GM12878 (cell line): Measurements from ENCODE around the gene CHRNE. TPM values are rescaled to one million over a fixed set of nuclear protein-coding genes. Genes with fewer than 3 reads are reported as not detected.

Experiments used
- ATAC-seq: fragments of 200-7000 bp; cut with Tn5 transposase; 3 replicates; pipeline ENCODE4 v1.9.1; 2020; ENCODE audit warnings: mild to moderate bottlenecking, moderate library complexity
- BruUV-seq: library from RNA; stranded (reverse); fragments of 400-500 nt; replicated peaks from 2 replicates; lab custom pipeline; 2021; lab: Mats Ljungman, UMichigan
- CTCF ChIA-PET: fragments of 300-600 bp; sonication (Branson Sonifier 250); formaldehyde crosslinking; extraction: SDS; loops from one replicate; lab custom pipeline; 2021; ENCODE audit warnings: inconsistent platforms; lab: Yijun Ruan, JAX
- POLR2A ChIA-PET: fragments of 350-600 bp; formaldehyde crosslinking; extraction: SDS; loops from one replicate; lab custom pipeline; 2021; ENCODE audit warnings: inconsistent platforms; lab: Charles Lee
- RAD21 ChIA-PET: fragments of 300-600 bp; sonication (Branson Sonifier 250); formaldehyde crosslinking; loops from one replicate; lab custom pipeline; 2023; ENCODE audit warnings: antibody characterized with exemption; ENCODE audit not compliant: unreplicated experiment; lab: Charles Lee
- SMC1A ChIA-PET: fragments of 300-600 bp; sonication (Branson Sonifier 250); formaldehyde crosslinking; loops from one replicate; lab custom pipeline; 2023; ENCODE audit not compliant: unreplicated experiment, uncharacterized antibody; lab: Charles Lee
- DNase-seq: peaks from one replicate; pipeline ENCODE4 v3.0.0-alpha.2; 2011; ENCODE audit warnings: low read depth, low spot score
- FAIRE-seq: peaks from 3 replicates; lab custom pipeline; 2011; peaks lifted over from hg19 to GRCh38; lab: Jason Lieb, UNC
- H2AFZ ChIP-seq: 2 replicates; pipeline ENCODE4 v1.6.0; 2011; ENCODE audit warnings: low read depth, low read length, control low read depth; ENCODE audit not compliant: control insufficient read depth
- H3K27ac ChIP-seq: 2 replicates; pipeline ENCODE4 v1.5.1; 2011; ENCODE audit warnings: control low read depth; ENCODE audit not compliant: control insufficient read depth, insufficient read depth
- H3K27me3 ChIP-seq, 2 experiments: replicated peaks in 1 of 2; 2 replicates each; pipeline versions ENCODE4 v1.6.0 to v1.6.1; 2011; ENCODE audit warnings: low read length in 1 of 2; ENCODE audit not compliant: control insufficient read depth in 2 of 2, insufficient read depth in 2 of 2
- H3K36me3 ChIP-seq, 2 experiments: 2 replicates each; pipeline ENCODE4 v1.5.1; 2011; ENCODE audit warnings: low read length in 1 of 2; ENCODE audit not compliant: control insufficient read depth in 2 of 2, insufficient read depth in 2 of 2
- H3K4me1 ChIP-seq: 2 replicates; pipeline ENCODE4 v1.6.1; 2011; ENCODE audit warnings: mild to moderate bottlenecking, low read length, moderate library complexity, mixed read lengths; ENCODE audit not compliant: control insufficient read depth, insufficient read depth
- H3K4me2 ChIP-seq: 2 replicates; pipeline ENCODE4 v1.6.0; 2011; ENCODE audit warnings: control low read depth; ENCODE audit not compliant: control insufficient read depth, insufficient read depth
- H3K4me3 ChIP-seq: fragments of 200-600 bp; sonication (generic); 2 replicates; pipeline ENCODE4 v1.5.1; 2016
- H3K79me2 ChIP-seq: 2 replicates; pipeline ENCODE4 v1.6.0; 2011; ENCODE audit warnings: low read length; ENCODE audit not compliant: control insufficient read depth, insufficient read depth
- H3K9ac ChIP-seq: 2 replicates; pipeline ENCODE4 v1.8.0; 2011; ENCODE audit warnings: low read length, control low read depth, mixed read lengths; ENCODE audit not compliant: control insufficient read depth, insufficient read depth
- H3K9me3 ChIP-seq: replicated peaks from 3 replicates; pipeline ENCODE4 v1.5.1; 2011; ENCODE audit warnings: mild to moderate bottlenecking, low read length; ENCODE audit not compliant: control insufficient read depth, insufficient read depth
- H4K20me1 ChIP-seq: 2 replicates; pipeline ENCODE4 v1.6.0; 2011; ENCODE audit not compliant: control insufficient read depth, insufficient read depth
- CBFB ChIP-seq: IDR thresholded peaks from 2 replicates; pipeline ENCODE4 v1.6.1; 2016; ENCODE audit warnings: antibody characterized with exemption, low read depth
- HDAC2 ChIP-seq: fragments of 200-600 bp; sonication (generic); IDR thresholded peaks from 2 replicates; pipeline ENCODE4 v1.6.1; 2017
- PAX5 ChIP-seq: IDR thresholded peaks from 2 replicates; pipeline ENCODE4 v1.6.1; 2011; ENCODE audit warnings: low read depth, low read length, borderline replicate concordance
- POLR2A ChIP-seq: IDR thresholded peaks from 2 replicates; pipeline ENCODE4 v1.6.1; 2011; ENCODE audit warnings: low read depth, mild to moderate bottlenecking, low read length
- RUNX3 ChIP-seq: IDR thresholded peaks from 2 replicates; pipeline ENCODE4 v1.6.1; 2012; ENCODE audit warnings: low read length, inconsistent platforms
- WGBS: methylation state at CpG from one replicate; pipeline ENCODE4 v1.1.6; 2016; ENCODE audit warnings: low lambda C conversion rate; ENCODE audit not compliant: insufficient replicate concordance, insufficient coverage; ENCODE audit errors: missing lambda C conversion rate; 5-methylcytosine and 5-hydroxymethylcytosine counted together
- in situ Hi-C: fragments of 300-500 bp; cut with MboI; formaldehyde crosslinking; loops from 9 replicates; pipeline ENCODE4 v1.14.3; 2018; ENCODE audit warnings: mixed read lengths
- intact Hi-C: fragments of 100-400 bp; cut with micrococcal nuclease; formaldehyde crosslinking; loops from one replicate; pipeline ENCODE4 v1.14.2; 2022; ENCODE audit not compliant: unreplicated experiment
- polyA plus RNA-seq, 11 experiments: library from polyadenylated mRNA; depleted of rRNA in 4 of 11; unstranded in 6 of 11; stranded (reverse) in 5 of 11; fragments of >200 nt; fragmentation: Nextera tagmentation in 4 of 11; fragmentation: Illumina TruSeq in 1 of 11; extraction: Ambion mirVana in 4 of 11; extraction: Trizol in 1 of 11; gene quantifications; 1 replicate in 1 of 11; 2 replicates in 10 of 11; pipeline versions ENCODE4 v1.2.1 to v1.2.3, GENCODE V29; 2011 to 2016; ENCODE audit warnings: inconsistent platforms in 2 of 11, missing spikeins in 2 of 11, low read depth in 1 of 11
- total RNA-seq, 4 experiments: library from RNA; depleted of rRNA in 3 of 4; stranded (reverse); fragments of >200 nt in 3 of 4; fragmentation: Illumina TruSeq in 1 of 4; extraction: Trizol in 1 of 4; gene quantifications; 2 replicates each; pipeline versions ENCODE4 v1.2.1 to v1.2.3, GENCODE V29; 2013 to 2021
- TF ChIP-seq, protein P1 (sequence below): fragments of 450-650 bp; IDR thresholded peaks from 2 replicates; pipeline ENCODE4 v1.6.1; 2016; ENCODE audit warnings: mild to moderate bottlenecking

Gene CHRNE
- total and polyA plus RNA-seq, 10 of the 15 experiments (the other 5 are each of a cell fraction or from before 2014, with no cell fraction given): 0.05 to 0.11 (median 0.08) TPM; not detected in 6

GRCh38 chr17:4892499-4893221, 10.2 kb downstream of the CHRNE start:
- Histone ChIP-seq H4K20me1 (peaks cover 2% of the 10 kb centered on the region; the same call in 1 of the 2 replicates), H3K9me3 (no peaks in the 10 kb centered on the region), H3K27me3 (no peaks in the 10 kb centered on the region), H3K36me3 (peaks cover 6 to 27% of the 10 kb centered on the region in 2 experiments; a peak in 3 of 4 replicates), H3K4me1 (no peaks in the 10 kb centered on the region), H3K4me2 (no peak overlapping the region), H3K9ac (no peak overlapping the region), H3K4me3 (no peak overlapping the region), H3K27ac (no peak overlapping the region), H3K79me2 (no peaks in the 10 kb centered on the region), H2AFZ (no peak overlapping the region)
- ChIA-PET RAD21 (interaction anchor here (0.6 kb wide), 1 partner anchor 343 kb away, joined by 3 read pairs; no protein-coding TSS in a partner anchor), POLR2A (no interaction called here), CTCF (no interaction called here), SMC1A (no interaction called here)
- no TSS peak for BruUV-seq
- DNase-seq: no peak
- ATAC-seq: no peak
- no peak for FAIRE-seq
- intact Hi-C loops: no loop called here
- 92% methylated on average over 23 of the region's 23 CpGs for WGBS
- TF ChIP-seq PAX5: peak; percentile 93
- no peak for TF ChIP-seq CBFB
- in situ Hi-C loops: no loop called here

DNA sequence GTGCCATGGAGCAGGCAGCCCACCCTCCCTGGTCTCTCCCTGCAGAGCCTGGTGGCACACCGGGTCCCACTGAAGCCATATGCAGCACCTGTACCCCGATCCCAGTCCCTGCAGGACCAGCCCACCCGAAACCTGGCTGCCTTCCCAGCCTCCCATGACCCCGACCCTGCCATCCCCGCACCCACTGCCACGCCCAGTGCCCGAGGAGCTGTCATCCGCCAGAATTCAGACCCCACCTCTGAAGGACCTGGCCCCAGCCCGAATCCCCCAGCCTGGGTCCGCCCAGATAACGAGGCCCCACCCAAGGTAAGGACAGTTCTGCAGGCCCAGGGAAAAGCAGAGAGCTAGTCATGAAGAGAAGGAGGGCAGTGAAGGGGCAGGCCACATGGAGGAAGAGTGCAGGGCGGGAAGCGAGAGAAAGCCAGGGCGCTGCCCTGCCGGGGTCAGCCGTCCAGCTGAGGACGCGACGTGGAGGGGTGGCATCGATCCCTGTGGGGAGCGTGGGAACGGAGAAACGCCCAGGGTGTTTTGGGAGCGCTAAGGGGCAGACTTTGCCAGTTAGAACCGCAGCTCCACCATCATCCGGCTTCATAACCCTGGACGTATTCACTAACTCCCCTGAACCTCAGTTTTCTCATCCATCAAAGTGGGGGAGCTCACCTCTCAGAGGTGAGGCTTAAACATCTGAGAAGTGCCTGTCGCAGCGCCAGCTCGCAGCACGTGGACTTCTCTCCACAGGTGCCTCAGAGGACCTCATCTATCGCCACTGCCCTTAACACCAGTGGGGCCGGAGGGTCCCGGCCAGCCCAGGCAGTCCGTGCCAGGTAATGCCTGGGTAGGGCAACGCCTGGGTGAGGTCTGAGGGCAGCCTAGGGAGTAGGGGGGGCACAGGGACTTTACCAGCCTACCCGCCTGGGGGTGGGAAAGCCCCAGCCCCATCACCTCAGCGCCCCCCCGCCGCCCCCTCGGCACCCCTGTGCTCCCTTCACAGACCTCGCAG, 11.2 kb downstream of the CHRNE start:
- H2AFZ ChIP-seq: no peak overlapping the region
- no peak overlapping the region for H3K27ac ChIP-seq
- no peaks in the 10 kb centered on the region for H3K27me3 ChIP-seq
- ChIA-PET CTCF (interaction anchor here (1.0 to 1.7 kb wide), 3 partner anchors 85 to 325 kb away, joined by 3 to 5 read pairs (median 4); partner anchors contain the start of genes ARRB2 and PLD2), POLR2A (no interaction called here), SMC1A (no interaction called here), RAD21 (interaction anchor here (0.6 to 4.0 kb wide), 2 partner anchors 182 to 342 kb away, joined by 3 to 13 read pairs; partner anchors contain the start of gene ARRB2)
- no peak for FAIRE-seq
- no peaks in the 10 kb centered on the region for H3K79me2 ChIP-seq
- TF ChIP-seq HDAC2 (no peak), CBFB (no peak), RUNX3 (no peak), POLR2A (peak; percentile 38; the same call in 1 of the 2 replicates)
- TF ChIP-seq, protein P1, sequence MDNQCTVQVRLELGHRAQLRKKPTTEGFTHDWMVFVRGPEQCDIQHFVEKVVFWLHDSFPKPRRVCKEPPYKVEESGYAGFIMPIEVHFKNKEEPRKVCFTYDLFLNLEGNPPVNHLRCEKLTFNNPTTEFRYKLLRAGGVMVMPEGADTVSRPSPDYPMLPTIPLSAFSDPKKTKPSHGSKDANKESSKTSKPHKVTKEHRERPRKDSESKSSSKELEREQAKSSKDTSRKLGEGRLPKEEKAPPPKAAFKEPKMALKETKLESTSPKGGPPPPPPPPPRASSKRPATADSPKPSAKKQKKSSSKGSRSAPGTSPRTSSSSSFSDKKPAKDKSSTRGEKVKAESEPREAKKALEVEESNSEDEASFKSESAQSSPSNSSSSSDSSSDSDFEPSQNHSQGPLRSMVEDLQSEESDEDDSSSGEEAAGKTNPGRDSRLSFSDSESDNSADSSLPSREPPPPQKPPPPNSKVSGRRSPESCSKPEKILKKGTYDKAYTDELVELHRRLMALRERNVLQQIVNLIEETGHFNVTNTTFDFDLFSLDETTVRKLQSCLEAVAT: no peak
- no peaks in the 10 kb centered on the region for H3K9me3 ChIP-seq
- no peaks in the 10 kb centered on the region for H3K4me1 ChIP-seq
- no peak for ATAC-seq
- H4K20me1 ChIP-seq: peaks cover 2% of the 10 kb centered on the region; the same call in 1 of the 2 replicates
- in situ Hi-C loops (no loop called here), intact Hi-C loops (no loop called here)
- 89% methylated on average over 39 of the region's 42 CpGs for WGBS
- H3K36me3 ChIP-seq: peaks cover 6 to 29% of the 10 kb centered on the region in 2 experiments; a peak in 3 of 4 replicates
- no peak for DNase-seq
- no peak overlapping the region for H3K4me3 ChIP-seq
- H3K9ac ChIP-seq: no peak overlapping the region
- H3K4me2 ChIP-seq: no peak overlapping the region
- BruUV-seq: no TSS peak
